Measurements from ENCODE around the gene AARS1.
A peak's percentile ranks its signal among the peaks of the same experiment; 100 is the strongest.
"Not testable (repeated sequence)": the region's sequence is repeated elsewhere in the genome, so short reads cannot be mapped to it uniquely, and the experiment has no call there.

The AARS1 gene

GRCh38 chr16:70289229-70290094 is at the start of gene AARS1:
Gene AARS1 (minus strand): TSS chr16:70289506. CDS start chr16:70282763, 6,743 bp downstream.
- peak; percentile 97 for DNase-seq

- no peak for DNase-seq
Observed at GRCh38 chr16:70337814-70338213, 48.5 kb upstream of the AARS1 start.

GRCh38 chr16:70332728-70333127 is 43.4 kb upstream of the AARS1 start:
- not testable (repeated sequence) for DNase-seq

GRCh38 chr16:70331588-70332358 is 42.5 kb upstream of the AARS1 start:
- DNase-seq = no peak

GRCh38 chr16:70331091-70331490 is 41.8 kb upstream of the AARS1 start:
- DNase-seq = no peak

- DNase-seq = no peak
Observed at GRCh38 chr16:70324998-70325747, 35.9 kb upstream of the AARS1 start.

GRCh38 chr16:70320121-70320520 is 30.8 kb upstream of the AARS1 start:
- DNase-seq = no peak

GRCh38 chr16:70307726-70308125 is 18.4 kb upstream of the AARS1 start:
- not testable (repeated sequence) for DNase-seq

GRCh38 chr16:70306880-70307279 is 17.6 kb upstream of the AARS1 start:
- DNase-seq = no peak

- DNase-seq = no peak
Observed at GRCh38 chr16:70304892-70305448, 15.7 kb upstream of the AARS1 start.

GRCh38 chr16:70302745-70303144 is 13.4 kb upstream of the AARS1 start:
- no peak for DNase-seq

GRCh38 chr16:70301121-70301520 is 11.8 kb upstream of the AARS1 start:
- DNase-seq = no peak

GRCh38 chr16:70298988-70299938 is 10.0 kb upstream of the AARS1 start, which contains the start of gene DDX19B:
Gene DDX19B (plus strand): TSS chr16:70299186. CDS start chr16:70299298, 112 bp downstream.
- peak; percentile 72 for DNase-seq

GRCh38 chr16:70295634-70296033 is 6.3 kb upstream of the AARS1 start:
- DNase-seq = no peak

GRCh38 chr16:70294385-70295025 is 5.2 kb upstream of the AARS1 start:
- DNase-seq = no peak

GRCh38 chr16:70292148-70292547 is 2.8 kb upstream of the AARS1 start:
- not testable (repeated sequence) for DNase-seq

- no peak for DNase-seq
Observed at GRCh38 chr16:70290949-70291519, 1.7 kb upstream of the AARS1 start.

GRCh38 chr16:70287304-70287971 is 1.9 kb downstream of the AARS1 start:
- DNase-seq = not testable (repeated sequence)

- DNase-seq = no peak
Observed at GRCh38 chr16:70276392-70276791, 12.9 kb downstream of the AARS1 start.

- DNase-seq = no peak
Observed at GRCh38 chr16:70271696-70272095, 17.6 kb downstream of the AARS1 start.

All from CD4-positive, alpha-beta T cell treated with Interleukin-15 for 1 hour (primary cell).